Neural crest cell (in vitro differentiated cells): Measurements from ENCODE around the gene NOTCH4. TPM values are rescaled to one million over a fixed set of nuclear protein-coding genes. Genes with fewer than 3 reads are reported as not detected.

Experiments
- DNase-seq: peaks from one replicate; pipeline ENCODE4 v3.0.0; 2021; ENCODE audit warnings: low read depth, mixed read lengths, low spot score
- H3K27ac Mint-ChIP-seq: one replicate; pipeline ENCODE4 v1.8.0; 2021; ENCODE audit warnings: mild to moderate bottlenecking, mixed read lengths; ENCODE audit not compliant: unreplicated experiment
- H3K27me3 Mint-ChIP-seq: 2 replicates; pipeline ENCODE4 v1.8.0; 2021; ENCODE audit warnings: low read depth, mild to moderate bottlenecking, mixed read lengths
- H3K36me3 Mint-ChIP-seq: 2 replicates; pipeline ENCODE4 v1.8.0; 2021; ENCODE audit warnings: low read depth, mild to moderate bottlenecking, mixed read lengths
- H3K4me1 Mint-ChIP-seq: 2 replicates; pipeline ENCODE4 v1.8.0; 2021; ENCODE audit warnings: mixed read lengths
- H3K4me3 Mint-ChIP-seq: one replicate; pipeline ENCODE4 v1.8.0; 2021; ENCODE audit warnings: mild to moderate bottlenecking, mixed read lengths
- H3K9me3 Mint-ChIP-seq: 2 replicates; pipeline ENCODE4 v1.8.0; 2021; ENCODE audit warnings: mixed read lengths
- total RNA-seq: library from RNA; stranded (reverse); gene quantifications from 2 replicates; pipeline ENCODE4 v1.2.1, GENCODE V29; 2021
- TF ChIP-seq, protein P1 (sequence below): fragments of 200-600 bp; sonication (generic); conservative IDR thresholded peaks from 2 replicates; pipeline ENCODE4 v1.5.0; 2021; ENCODE audit warnings: antibody characterized with exemption, mild to moderate bottlenecking

The NOTCH4 gene
- total RNA-seq, 1 donor from 2014 or later: 5.6 TPM

DNA sequence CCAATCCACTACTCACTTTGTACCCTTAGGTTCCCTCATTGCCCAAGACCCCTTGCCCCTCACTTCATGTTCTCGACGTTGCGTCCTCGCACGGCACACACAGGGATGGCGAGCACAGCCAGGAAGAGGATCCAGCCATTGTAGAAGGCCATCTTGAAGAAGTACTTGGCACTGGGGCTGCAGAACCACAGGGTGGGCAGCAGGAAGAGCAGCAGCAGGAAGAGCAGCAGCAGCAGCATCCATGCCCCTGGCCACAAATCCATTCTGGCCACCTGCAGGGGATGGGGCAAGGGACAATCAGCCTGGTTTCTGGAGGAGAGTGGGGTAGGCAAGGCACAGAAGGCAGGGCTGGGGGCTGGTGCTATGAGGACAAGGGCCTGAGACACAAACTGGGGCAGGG is 52.6 kb downstream of the NOTCH4 start:
- peaks cover 23% of the 10 kb centered on the region for H3K36me3 Mint-ChIP-seq
- peak overlapping the region; percentile 51 for H3K27ac Mint-ChIP-seq

DNA sequence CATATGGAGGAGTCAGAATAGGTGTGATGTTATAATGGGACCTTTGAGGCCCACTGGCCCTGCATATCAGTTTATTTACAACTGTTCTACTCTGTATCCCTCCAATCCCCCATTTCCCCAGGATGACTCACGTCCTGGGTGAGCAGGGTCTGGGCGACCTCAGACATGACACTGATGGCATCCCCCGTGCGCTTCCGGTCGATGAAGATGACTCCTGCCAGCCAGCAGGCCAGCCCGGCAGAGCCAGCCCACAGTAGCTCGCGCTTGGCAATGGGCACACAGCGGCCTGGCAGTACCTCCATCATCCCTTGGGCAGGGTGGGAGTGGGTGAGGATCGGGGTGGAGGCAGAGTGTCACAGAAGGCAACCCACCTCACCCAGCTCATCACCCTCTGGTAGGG is 53.6 kb downstream of the NOTCH4 start:
- H3K27ac Mint-ChIP-seq: no peak overlapping the region
- TF ChIP-seq, protein P1, sequence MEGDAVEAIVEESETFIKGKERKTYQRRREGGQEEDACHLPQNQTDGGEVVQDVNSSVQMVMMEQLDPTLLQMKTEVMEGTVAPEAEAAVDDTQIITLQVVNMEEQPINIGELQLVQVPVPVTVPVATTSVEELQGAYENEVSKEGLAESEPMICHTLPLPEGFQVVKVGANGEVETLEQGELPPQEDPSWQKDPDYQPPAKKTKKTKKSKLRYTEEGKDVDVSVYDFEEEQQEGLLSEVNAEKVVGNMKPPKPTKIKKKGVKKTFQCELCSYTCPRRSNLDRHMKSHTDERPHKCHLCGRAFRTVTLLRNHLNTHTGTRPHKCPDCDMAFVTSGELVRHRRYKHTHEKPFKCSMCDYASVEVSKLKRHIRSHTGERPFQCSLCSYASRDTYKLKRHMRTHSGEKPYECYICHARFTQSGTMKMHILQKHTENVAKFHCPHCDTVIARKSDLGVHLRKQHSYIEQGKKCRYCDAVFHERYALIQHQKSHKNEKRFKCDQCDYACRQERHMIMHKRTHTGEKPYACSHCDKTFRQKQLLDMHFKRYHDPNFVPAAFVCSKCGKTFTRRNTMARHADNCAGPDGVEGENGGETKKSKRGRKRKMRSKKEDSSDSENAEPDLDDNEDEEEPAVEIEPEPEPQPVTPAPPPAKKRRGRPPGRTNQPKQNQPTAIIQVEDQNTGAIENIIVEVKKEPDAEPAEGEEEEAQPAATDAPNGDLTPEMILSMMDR: no peak
- peaks cover 49% of the 10 kb centered on the region for H3K4me1 Mint-ChIP-seq
- H3K27me3 Mint-ChIP-seq: peaks cover 3% of the 10 kb centered on the region
- DNase-seq: no peak
- H3K4me3 Mint-ChIP-seq: peak overlapping the region; percentile 61
- H3K36me3 Mint-ChIP-seq: peaks cover 27% of the 10 kb centered on the region
- no peaks in the 10 kb centered on the region for H3K9me3 Mint-ChIP-seq

More for the DNA sequence above, 52.6 kb downstream of the NOTCH4 start:
- H3K4me1 Mint-ChIP-seq: peaks cover 48% of the 10 kb centered on the region
- TF ChIP-seq, protein P1: no peak
- DNase-seq: no peak
- peak overlapping the region; percentile 64 for H3K4me3 Mint-ChIP-seq
- peaks cover 3% of the 10 kb centered on the region for H3K27me3 Mint-ChIP-seq
- H3K9me3 Mint-ChIP-seq: no peaks in the 10 kb centered on the region

DNA sequence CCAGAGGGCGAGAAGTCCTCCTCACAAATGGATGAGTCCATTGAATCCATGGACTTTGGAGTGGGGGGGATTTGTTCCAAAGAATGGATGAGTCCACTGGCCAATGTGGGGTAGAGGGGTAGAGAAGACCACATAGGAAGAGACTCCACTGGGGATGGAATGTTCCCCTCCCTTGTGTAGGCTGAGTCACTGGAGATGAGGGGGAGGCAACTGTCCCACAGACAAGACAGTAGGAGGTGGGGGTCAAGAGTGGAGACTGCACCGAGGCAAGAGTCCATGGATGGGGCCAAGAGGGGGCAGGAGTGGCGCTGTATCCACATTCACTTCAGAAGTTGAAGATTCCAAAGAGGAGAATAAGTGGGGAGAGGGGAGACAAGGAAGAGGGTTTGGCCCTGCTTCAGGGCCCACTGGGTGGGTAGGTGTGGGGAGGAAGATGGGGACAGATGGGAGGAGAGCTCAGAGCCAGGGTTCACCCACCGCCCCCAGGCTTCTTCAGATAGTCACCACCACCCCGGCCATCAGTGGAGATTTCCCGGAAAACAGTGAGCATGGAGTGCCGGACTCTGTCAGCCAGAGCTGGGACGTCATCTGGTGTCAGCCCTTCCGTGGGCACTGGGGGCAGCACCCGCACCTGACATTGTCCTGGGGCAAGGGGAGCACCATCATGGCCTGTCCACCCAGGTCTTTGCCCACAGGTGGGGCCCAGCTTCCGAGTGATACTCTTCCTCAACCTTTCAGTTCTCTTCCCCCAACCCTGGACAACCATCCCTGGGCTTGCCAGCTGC is 54.9 kb downstream of the NOTCH4 start:
- no peaks in the 10 kb centered on the region for H3K9me3 Mint-ChIP-seq
- TF ChIP-seq, protein P1: no peak
- H3K36me3 Mint-ChIP-seq: peaks cover 30% of the 10 kb centered on the region
- peak overlapping the region; percentile 74 for H3K4me3 Mint-ChIP-seq
- H3K27ac Mint-ChIP-seq: peak overlapping the region; percentile 54
- peaks cover 47% of the 10 kb centered on the region for H3K4me1 Mint-ChIP-seq
- no peak for DNase-seq
- H3K27me3 Mint-ChIP-seq: peaks cover 3% of the 10 kb centered on the region

DNA sequence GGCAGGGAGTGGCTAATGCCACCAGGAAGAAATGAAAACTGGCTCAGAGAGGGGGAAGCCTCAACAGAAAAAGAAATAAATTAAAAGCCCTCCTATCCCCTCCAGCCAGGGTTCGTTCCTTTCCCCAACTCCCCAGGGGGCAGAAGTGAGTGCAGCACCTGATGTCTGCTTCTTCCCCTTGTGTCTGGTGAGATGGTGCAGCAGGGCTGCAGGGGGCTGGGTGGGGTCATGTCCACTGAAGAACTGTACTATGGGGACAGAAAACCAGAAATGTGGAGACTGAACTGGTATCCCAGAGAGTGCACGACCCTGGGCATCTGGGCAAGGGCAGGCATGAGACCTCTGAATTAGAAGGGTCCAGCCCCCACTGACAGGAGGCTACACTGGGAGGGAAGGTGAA is 55.5 kb downstream of the NOTCH4 start:
- Mint-ChIP-seq H3K27ac (peak overlapping the region; percentile 54), H3K9me3 (no peaks in the 10 kb centered on the region), H3K27me3 (peaks cover 3% of the 10 kb centered on the region), H3K4me3 (peak overlapping the region; percentile 74), H3K36me3 (peaks cover 30% of the 10 kb centered on the region), H3K4me1 (peaks cover 49% of the 10 kb centered on the region)
- no peak for DNase-seq
- TF ChIP-seq, protein P1: no peak

DNA sequence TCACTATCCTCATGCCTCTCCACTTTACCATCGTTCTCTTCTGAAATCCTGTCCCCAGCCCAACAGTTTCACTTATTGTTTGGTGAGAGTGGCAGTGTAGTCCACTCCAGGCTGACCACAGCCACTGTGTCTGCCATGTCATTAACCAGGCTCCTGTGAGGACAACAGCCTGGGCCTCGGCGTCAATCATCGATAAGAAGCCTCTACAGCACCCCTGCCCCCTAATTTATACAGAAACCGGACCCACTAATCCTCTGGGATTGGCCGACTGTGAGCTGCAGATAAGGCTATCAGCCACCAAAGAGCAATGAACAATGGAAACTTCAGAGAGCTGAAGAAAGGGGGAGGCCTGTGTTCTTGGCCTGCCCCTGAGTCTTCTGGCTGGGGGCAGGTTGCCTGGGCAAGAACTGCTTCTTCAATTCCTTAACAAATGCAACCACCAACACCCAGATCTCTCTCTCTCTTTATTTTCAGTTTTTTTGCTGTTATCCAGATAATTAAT is 56.1 kb downstream of the NOTCH4 start:
- TF ChIP-seq, protein P1: no peak
- peak overlapping the region; percentile 74 for H3K4me3 Mint-ChIP-seq
- no peak for DNase-seq
- peak overlapping the region; percentile 90 for H3K27ac Mint-ChIP-seq
- H3K4me1 Mint-ChIP-seq: peaks cover 53% of the 10 kb centered on the region
- H3K9me3 Mint-ChIP-seq: no peaks in the 10 kb centered on the region
- peaks cover 3% of the 10 kb centered on the region for H3K27me3 Mint-ChIP-seq
- H3K36me3 Mint-ChIP-seq: peaks cover 35% of the 10 kb centered on the region
